HUES64 (cell line): ENCODE data around the gene POLR1H.

ENCODE experiments used
- H3K27ac ChIP-seq: 2 replicates; pipeline ENCODE4 v1.7.0; 2013; ENCODE audit warnings: low read depth, low read length, inconsistent platforms
- H3K27me3 ChIP-seq: 2 replicates; pipeline ENCODE4 v1.6.1; 2013; ENCODE audit warnings: mild to moderate bottlenecking, low read length; ENCODE audit not compliant: insufficient read depth
- H3K36me3 ChIP-seq: 2 replicates; pipeline ENCODE4 v1.6.1; 2013; ENCODE audit warnings: mild to moderate bottlenecking, low read length; ENCODE audit not compliant: insufficient read depth
- H3K4me1 ChIP-seq: 2 replicates; pipeline ENCODE4 v1.6.1; 2013; ENCODE audit warnings: mild to moderate bottlenecking, low read length, moderate library complexity; ENCODE audit not compliant: insufficient read depth
- H3K4me3 ChIP-seq: 2 replicates; pipeline ENCODE4 v1.5.1; 2013; ENCODE audit warnings: mild to moderate bottlenecking, low read length, moderate library complexity
- H3K9ac ChIP-seq: 2 replicates; pipeline ENCODE4 v1.6.1; 2013; ENCODE audit warnings: mild to moderate bottlenecking, low read depth, low read length
- H3K9me3 ChIP-seq: 2 replicates; pipeline ENCODE4 v1.6.1; 2013; ENCODE audit warnings: low read depth, low read length; ENCODE audit not compliant: insufficient read depth
- WGBS: fragments of 150-250, 120-280 bp; methylation state at CpG from one replicate; pipeline ENCODE4 v1.1.7; 2013; ENCODE audit warnings: missing lambda C conversion rate; 5-methylcytosine and 5-hydroxymethylcytosine counted together

The POLR1H gene

GRCh38 chr6:30074331-30075093, 13.4 kb downstream of the POLR1H start:
- Histone ChIP-seq H3K36me3 (no peaks in the 10 kb centered on the region), H3K9me3 (no peaks in the 10 kb centered on the region), H3K9ac (no peak overlapping the region), H3K4me3 (peak overlapping the region; percentile 59), H3K27ac (no peak overlapping the region), H3K4me1 (0 out of 2 replicates have a peak, but pooled peaks cover 5% of the 10 kb centered on the region), H3K27me3 (peaks cover 97% of the 10 kb centered on the region)
- under 1% methylated on average over 37 of the region's 37 CpGs for WGBS

- WGBS, result under 1% methylated on average over 64 of the region's 64 CpGs
Observed at GRCh38 chr6:30075094-30075789, 14.2 kb downstream of the POLR1H start, which contains the start of gene RNF39. TSS of gene RNF39 (minus strand) at chr6:30075769. CDS start at chr6:30075585, 184 bp downstream.

DNA sequence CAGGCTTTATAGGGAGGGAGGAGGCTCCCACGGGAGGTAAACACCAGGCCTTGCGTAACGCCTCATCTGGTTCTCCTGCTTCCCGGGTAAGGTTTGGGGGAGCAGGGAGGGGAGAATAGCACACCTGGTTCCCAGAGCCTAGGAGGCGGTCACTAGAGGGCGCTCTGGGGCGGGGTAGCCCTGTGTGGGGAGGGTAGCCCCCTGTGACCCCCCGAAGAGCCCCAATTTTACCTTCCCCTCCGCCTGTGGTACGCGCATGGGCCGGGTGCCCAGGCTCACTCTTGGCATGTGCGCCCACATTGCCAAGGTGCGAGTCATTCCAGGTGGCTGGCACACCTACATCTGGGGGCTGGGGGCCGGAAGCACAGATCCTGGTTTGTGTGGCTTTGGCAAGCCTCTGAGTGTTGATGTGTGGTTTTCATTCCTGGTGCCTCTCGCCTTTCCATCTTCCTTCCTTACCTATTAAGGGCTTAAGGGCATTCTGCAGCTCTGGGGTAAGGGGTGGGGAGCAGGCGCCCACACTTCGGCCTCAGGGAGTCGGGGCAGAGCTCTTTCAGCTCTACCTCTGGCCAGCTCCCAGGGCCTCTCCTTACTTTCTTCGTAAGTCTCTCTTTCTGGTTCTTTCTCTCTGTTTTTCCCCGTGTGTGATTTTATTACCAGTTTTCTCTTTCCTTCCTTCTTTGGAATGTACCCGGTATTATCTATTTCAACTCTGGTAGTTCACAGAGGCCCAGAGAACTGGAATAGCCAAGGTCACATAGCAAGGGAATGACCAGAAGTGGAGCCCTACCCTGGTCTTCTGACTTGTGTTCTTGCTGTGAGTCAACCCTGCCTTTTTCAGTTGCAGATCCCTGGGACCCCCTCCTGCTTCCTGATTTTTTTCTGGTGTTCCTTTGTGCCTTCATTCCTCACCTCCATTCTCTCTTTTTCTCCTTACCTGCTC, 15.0 kb downstream of the POLR1H start:
- H3K4me1 ChIP-seq, result 0 out of 2 replicates have a peak, but pooled peaks cover 5% of the 10 kb centered on the region
- no peak overlapping the region for H3K27ac ChIP-seq
- 34% methylated on average over 21 of the region's 22 CpGs for WGBS
- H3K36me3 ChIP-seq, result no peaks in the 10 kb centered on the region
- H3K27me3 ChIP-seq, result peaks cover 92% of the 10 kb centered on the region
- H3K4me3 ChIP-seq, result peak overlapping the region; percentile 59
- no peak overlapping the region for H3K9ac ChIP-seq
- H3K9me3 ChIP-seq, result no peaks in the 10 kb centered on the region

More at GRCh38 chr6:30075094-30075789, 14.2 kb downstream of the POLR1H start, which contains the start of gene RNF39:
- Histone ChIP-seq H3K4me3 (peak within 1 kb of the TSS; percentile 59), H3K9ac (no peak within 1 kb of the TSS), H3K9me3 (no peaks in the 10 kb centered on the region), H3K27me3 (peaks cover 100% of the 10 kb centered on the region), H3K4me1 (0 out of 2 replicates have a peak, but pooled peaks cover 5% of the 10 kb centered on the region), H3K27ac (no peak within 1 kb of the TSS), H3K36me3 (no peaks in the 10 kb centered on the region)

DNA sequence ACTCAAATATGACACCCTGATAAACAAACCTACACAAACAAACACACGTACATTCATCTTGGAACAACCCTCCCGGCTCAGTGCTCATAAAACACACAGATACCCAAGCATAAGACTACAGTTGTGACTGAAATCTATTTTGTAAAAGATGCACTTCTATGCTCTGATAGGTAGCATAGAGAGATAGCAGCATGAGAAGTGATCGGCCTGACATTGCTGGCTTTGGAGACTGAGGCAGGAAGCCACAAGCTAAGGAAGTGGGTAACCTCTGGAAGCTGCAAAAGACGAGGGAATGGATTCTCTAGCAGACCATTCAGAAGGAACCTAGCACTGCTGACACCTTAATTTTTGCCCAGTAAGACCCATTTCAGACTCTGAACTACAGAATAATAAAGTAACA, 16.2 kb downstream of the POLR1H start:
- H3K4me1 ChIP-seq, result 0 out of 2 replicates have a peak, but pooled peaks cover 5% of the 10 kb centered on the region
- H3K36me3 ChIP-seq, result no peaks in the 10 kb centered on the region
- H3K9me3 ChIP-seq, result no peaks in the 10 kb centered on the region
- H3K4me3 ChIP-seq, result no peak overlapping the region
- H3K27ac ChIP-seq, result no peak overlapping the region
- H3K9ac ChIP-seq, result no peak overlapping the region
- WGBS, result 63% methylated on average over 4 of the region's 4 CpGs
- H3K27me3 ChIP-seq, result peaks cover 81% of the 10 kb centered on the region

- H3K27me3 ChIP-seq, result peaks cover 31% of the 10 kb centered on the region
- 87% methylated on average over 5 of the region's 5 CpGs for WGBS
Observed at GRCh38 chr6:30087876-30088275, 26.8 kb downstream of the POLR1H start.

DNA sequence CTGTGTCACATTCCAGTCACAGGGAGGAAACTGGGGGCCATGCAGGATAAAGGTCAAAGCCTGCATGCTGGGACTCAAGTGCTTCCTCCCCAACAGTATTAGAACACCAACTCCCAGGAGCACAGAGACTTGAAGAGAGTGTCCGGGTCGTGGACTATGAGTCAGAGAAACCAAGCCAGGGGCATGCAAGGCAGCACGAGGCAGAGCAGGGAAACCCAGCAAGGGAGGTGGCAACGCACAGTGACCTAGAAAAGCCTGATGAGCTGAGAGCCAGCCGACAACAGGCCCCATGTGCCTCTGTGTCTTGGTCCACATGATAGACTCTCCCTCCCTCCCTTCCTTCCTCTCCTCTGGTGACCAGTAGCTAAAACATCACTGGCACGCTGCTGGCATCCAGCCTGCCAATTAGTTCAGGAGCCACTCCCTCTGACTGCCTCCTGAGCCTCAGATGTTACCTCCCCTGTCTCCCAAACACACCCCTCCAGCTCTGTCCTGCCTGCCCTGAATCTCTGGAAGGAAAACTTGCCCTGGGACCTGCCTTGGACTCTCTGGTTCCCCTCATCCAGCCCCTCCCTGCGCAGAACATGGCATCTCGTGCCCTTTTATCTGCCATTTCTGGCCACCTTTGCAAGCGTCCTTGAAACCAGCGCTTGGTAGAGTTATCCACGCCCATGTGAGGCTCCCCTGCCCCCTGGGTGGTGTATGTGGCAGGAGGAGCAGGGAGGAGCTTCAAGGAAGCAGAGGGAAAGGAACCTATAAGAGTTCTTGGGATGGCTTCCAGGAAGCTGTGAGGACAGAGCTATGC, 30.7 kb downstream of the POLR1H start:
- no peak overlapping the region for H3K4me3 ChIP-seq
- no peak overlapping the region for H3K9ac ChIP-seq
- H3K9me3 ChIP-seq, result no peaks in the 10 kb centered on the region; the same call in 1 of the 2 replicates
- H3K4me1 ChIP-seq, result no peaks in the 10 kb centered on the region
- peaks cover 58% of the 10 kb centered on the region for H3K27me3 ChIP-seq
- H3K27ac ChIP-seq, result no peak overlapping the region
- H3K36me3 ChIP-seq, result no peaks in the 10 kb centered on the region
- WGBS, result 78% methylated on average over 11 of the region's 11 CpGs

More at GRCh38 chr6:30087876-30088275, 26.8 kb downstream of the POLR1H start:
- H3K36me3 ChIP-seq, result no peaks in the 10 kb centered on the region
- H3K4me1 ChIP-seq, result no peaks in the 10 kb centered on the region
- H3K4me3 ChIP-seq, result no peak overlapping the region
- no peaks in the 10 kb centered on the region; the same call in 1 of the 2 replicates for H3K9me3 ChIP-seq
- no peak overlapping the region for H3K27ac ChIP-seq
- H3K9ac ChIP-seq, result no peak overlapping the region

DNA sequence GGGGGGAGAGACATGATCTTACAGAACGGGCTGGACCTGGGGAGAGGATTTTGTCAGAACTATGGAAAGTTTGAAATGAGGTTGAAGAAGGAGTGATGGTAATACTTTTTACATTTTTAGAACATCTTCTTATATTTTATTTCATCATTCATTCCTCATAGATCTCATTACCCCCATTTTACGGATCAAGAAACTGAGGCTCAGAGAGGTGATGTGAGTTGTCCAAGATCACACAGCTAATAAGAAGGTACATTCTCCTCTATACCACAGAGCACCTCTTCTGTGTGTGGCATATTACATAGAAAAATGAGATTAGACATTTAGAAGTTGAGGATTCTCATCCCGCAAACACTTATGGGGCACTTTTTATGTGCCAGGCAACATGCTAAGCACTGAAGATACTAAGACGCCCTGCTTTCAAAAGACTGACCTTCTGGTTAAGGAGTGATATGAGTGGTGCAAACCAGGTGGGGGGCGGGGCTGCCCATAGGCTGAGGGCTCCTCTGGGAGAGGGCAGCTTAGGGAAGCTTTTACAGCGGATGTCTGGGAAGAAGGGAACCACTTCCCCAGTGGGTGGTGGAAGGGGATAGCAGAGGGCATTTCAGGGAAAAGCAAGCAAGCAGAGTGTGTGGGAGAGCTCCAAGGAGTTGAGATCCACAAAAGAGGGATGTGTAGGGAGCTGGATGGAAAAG, 31.9 kb downstream of the POLR1H start:
- no peak overlapping the region for H3K27ac ChIP-seq

DNA sequence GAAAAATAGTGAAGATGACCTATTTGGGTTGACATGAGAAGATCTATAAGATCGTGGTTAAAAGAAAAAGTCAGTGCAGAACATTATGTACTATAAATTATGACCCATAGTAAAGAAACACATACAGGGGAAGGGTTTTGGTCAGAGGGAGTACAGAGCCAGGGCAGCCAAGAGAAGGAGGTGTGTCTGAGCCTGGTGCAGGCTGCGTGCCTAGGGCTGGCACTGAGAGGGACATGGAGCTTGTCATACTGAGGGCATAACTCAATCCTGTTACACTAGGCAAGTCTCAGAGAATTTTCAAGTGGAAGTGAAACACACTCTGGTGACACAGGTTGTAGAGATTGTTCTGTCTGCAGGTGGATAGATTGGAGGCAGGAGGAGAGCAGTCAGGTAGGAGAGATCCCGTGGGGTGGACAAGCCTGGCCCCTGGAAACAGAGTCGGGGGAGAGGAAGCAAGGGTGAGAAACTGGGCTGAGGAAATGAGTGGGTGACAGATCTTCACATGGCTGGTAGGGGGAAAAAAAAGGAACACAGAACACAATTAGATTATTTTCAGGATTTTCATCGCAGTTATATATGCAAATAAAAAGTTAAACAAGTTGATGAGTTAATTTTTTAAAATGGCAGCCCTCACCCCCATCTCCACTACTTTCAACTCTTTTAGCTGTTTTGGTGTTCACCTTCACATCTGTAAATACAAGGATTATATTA, 33.0 kb downstream of the POLR1H start:
- Histone ChIP-seq H3K4me3 (no peak overlapping the region), H3K27me3 (peaks cover 75% of the 10 kb centered on the region), H3K9ac (no peak overlapping the region), H3K9me3 (no peaks in the 10 kb centered on the region), H3K36me3 (no peaks in the 10 kb centered on the region), H3K4me1 (no peaks in the 10 kb centered on the region), H3K27ac (no peak overlapping the region)
- WGBS, result 94% methylated on average over 3 of the region's 5 CpGs

More for the DNA sequence above, 31.9 kb downstream of the POLR1H start:
- peaks cover 70% of the 10 kb centered on the region for H3K27me3 ChIP-seq
- 80% methylated on average over 5 of the region's 6 CpGs for WGBS
- H3K36me3 ChIP-seq, result no peaks in the 10 kb centered on the region
- no peak overlapping the region for H3K9ac ChIP-seq
- no peaks in the 10 kb centered on the region for H3K9me3 ChIP-seq
- H3K4me1 ChIP-seq, result no peaks in the 10 kb centered on the region
- no peak overlapping the region for H3K4me3 ChIP-seq

DNA sequence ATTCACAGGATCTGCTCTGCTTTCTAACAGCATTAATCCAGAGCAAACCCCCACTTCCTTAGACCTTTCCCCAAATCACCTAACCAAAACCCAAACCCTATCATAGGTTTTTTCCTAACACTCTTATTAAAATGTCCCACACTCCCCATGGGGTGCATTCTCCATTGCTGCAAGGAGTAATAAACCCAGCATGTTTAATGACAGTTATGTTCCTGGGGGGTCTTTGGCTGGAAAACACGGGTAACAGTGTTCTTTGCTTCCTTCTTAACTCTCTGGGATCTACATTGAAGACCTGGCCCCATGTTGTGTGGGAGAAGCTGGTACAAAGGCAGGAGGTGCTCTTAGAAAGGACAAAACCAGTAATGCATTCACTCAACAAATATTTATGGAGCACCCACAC, 35.8 kb downstream of the POLR1H start:
- Histone ChIP-seq H3K36me3 (no peaks in the 10 kb centered on the region), H3K4me3 (no peak overlapping the region), H3K9me3 (no peaks in the 10 kb centered on the region), H3K27ac (no peak overlapping the region), H3K9ac (no peak overlapping the region), H3K27me3 (peaks cover 82% of the 10 kb centered on the region), H3K4me1 (peaks cover 16% of the 10 kb centered on the region)
- 67% methylated on average over 1 of the region's 1 CpG for WGBS
